C4-2B (cell line): ENCODE results near the gene NDUFA12.

ENCODE experiments used
- H3K27ac ChIP-seq: fragments of 450-650 bp; 2 replicates; pipeline ENCODE4 v1.5.1; 2017
- CTCF ChIP-seq: fragments of 450-650 bp; conservative IDR thresholded peaks from 2 replicates; pipeline ENCODE4 v1.5.1; 2017; ENCODE audit warnings: mild to moderate bottlenecking
- ZFX ChIP-seq: fragments of 450-650 bp; IDR thresholded peaks from 2 replicates; pipeline ENCODE4 v1.6.1; 2017

The NDUFA12 gene

GRCh38 chr12:94970560-94970959 is 32.9 kb downstream of the NDUFA12 start:
- TF ChIP-seq CTCF (no peak), ZFX (no peak)
- no peak overlapping the region for H3K27ac ChIP-seq

DNA sequence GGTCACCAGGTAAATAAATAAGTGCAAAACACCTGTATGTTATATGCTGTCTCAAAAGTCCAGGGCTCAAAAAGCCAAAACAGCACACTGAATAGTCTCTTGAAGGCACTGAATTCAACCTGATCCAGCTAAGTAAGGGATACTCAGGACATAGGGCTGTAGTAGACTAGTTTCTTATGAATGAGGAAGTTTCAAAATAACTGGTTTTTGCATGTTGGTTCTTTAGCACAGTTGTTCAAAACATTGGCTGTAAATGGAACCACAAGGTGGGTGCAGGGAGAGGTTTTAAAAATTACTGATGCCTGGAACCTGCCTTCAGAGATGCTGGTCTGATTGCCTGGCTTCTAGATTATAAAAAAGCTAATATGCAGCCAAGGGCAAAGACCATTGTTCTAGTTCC is 34.1 kb downstream of the NDUFA12 start:
- no peak overlapping the region for H3K27ac ChIP-seq
- TF ChIP-seq ZFX (no peak), CTCF (no peak)

- TF ChIP-seq ZFX: no peak
- no peak for TF ChIP-seq CTCF
Measured at GRCh38 chr12:94965982-94966630, 37.4 kb downstream of the NDUFA12 start.

GRCh38 chr12:94963649-94964048 is 39.8 kb downstream of the NDUFA12 start:
- no peak overlapping the region for H3K27ac ChIP-seq
- TF ChIP-seq CTCF (no peak), ZFX (no peak)

More at GRCh38 chr12:94965982-94966630, 37.4 kb downstream of the NDUFA12 start:
- H3K27ac ChIP-seq: no peak overlapping the region

DNA sequence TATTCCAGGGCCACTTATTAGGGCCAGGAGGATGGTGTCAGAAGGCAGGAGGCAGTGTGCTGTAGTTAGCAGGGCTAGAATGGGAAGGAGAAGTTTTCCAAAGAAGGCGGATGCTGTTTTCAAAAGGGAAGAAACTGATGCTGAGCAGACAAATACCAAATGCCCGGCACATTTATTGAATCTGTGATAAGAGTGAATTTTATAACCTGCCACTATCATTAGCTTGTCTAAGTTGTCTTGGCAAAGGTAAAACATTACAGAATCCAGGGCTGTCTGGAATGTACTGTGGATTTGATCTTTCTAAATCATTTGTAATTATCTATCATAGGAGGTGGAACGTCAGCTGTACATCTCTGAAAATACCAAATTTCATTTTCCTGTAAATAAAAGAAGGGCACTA is 40.8 kb downstream of the NDUFA12 start:
- H3K27ac ChIP-seq: no peak overlapping the region
- TF ChIP-seq ZFX: no peak
- TF ChIP-seq CTCF: no peak

DNA sequence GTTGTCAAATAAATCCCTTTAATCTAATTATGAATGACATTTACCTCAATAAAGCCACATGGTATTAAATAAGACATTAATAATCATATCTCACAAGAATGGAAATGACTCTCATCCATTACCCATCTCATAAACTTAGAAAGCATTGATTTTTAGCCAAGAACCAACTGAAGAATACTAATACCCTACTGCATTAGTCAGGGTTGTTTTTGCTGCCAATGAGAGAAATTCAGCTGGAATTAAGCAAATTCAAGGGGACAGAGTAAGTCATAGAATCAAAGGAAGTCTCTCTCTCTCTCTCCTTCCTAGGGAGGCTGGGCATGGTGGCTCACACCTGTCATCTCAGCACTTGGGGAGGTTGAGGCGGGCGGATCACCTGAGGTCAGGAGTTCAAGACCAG is 41.6 kb downstream of the NDUFA12 start:
- no peak overlapping the region for H3K27ac ChIP-seq
- TF ChIP-seq ZFX (no peak), CTCF (no peak)

GRCh38 chr12:94961256-94961824 is 42.2 kb downstream of the NDUFA12 start:
- no peak for TF ChIP-seq ZFX
- no peak for TF ChIP-seq CTCF
- H3K27ac ChIP-seq: no peak overlapping the region
